GM18873 (cell line): ENCODE results near the gene UBE2G1.
"Not testable (repeated sequence)": the region's sequence is repeated elsewhere in the genome, so short reads cannot be mapped to it uniquely, and the experiment has no call there.

Experiments
- ATAC-seq: cut with Tn5 transposase; IDR thresholded peaks from one replicate; pipeline ENCODE4 v1.9.1; 2021; ENCODE audit warnings: mild to moderate bottlenecking, moderate library complexity, moderate number of reproducible peaks; ENCODE audit not compliant: unreplicated experiment, low FRiP score

Gene UBE2G1

DNA sequence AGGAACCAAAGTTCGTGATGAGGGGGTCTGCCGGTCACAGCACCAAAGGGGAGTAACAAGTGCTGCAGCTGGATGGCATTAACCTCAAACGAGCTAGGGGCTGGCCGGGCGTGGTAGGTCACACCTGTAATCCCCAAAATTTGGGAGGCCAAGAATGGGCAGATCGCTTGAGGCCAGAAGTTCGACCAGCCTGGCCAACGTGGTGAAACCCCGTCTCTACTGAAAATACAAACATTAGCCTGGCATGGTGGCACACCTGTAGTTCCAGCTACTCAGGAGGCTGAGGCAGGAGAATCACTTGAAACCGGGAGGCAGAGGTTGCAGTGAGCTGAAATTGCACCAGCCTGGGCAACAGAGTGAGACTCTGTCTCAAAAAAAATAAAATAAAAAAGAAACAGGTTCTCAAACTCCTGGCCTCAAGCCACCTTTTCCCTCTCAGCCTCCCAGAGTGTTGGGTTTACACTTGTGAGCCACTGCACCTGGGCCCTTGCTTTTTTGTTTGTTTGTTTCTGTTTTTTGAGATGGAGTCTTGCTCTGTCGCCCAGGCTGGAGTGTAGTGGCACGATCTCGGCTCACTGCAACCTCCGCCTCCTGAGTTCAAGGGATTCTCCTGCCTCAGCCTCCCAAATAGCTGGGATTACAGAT lies 9.4 kb upstream of the UBE2G1 start:
- ATAC-seq: not testable (repeated sequence)

- peak; percentile 62 for ATAC-seq
Measured at GRCh38 chr17:4375039-4375748, 8.7 kb upstream of the UBE2G1 start.

GRCh38 chr17:4369557-4370230 lies 3.2 kb upstream of the UBE2G1 start:
- ATAC-seq: no peak

GRCh38 chr17:4368341-4368740 lies 1.9 kb upstream of the UBE2G1 start:
- ATAC-seq: no peak

DNA sequence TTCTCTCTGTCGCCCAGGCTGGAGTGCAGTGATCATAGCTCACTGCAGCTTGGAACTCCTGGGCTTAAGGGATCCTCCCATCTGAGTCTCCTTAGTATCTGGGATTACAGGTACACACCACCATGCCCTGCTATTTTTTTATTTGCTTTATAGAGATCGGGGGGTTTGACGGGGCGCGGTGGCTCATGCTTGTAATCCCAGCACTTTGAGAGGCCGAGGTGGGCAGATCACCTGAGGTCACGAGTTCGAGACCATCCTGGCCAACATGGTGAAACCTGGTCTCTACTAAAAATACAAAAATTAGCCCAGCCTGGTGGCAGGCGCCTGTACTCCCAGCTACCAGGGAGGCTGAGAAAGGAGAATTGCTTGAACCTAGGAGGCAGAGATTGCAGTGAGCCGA lies 702 bp upstream of the UBE2G1 start:
- not testable (repeated sequence) for ATAC-seq

DNA sequence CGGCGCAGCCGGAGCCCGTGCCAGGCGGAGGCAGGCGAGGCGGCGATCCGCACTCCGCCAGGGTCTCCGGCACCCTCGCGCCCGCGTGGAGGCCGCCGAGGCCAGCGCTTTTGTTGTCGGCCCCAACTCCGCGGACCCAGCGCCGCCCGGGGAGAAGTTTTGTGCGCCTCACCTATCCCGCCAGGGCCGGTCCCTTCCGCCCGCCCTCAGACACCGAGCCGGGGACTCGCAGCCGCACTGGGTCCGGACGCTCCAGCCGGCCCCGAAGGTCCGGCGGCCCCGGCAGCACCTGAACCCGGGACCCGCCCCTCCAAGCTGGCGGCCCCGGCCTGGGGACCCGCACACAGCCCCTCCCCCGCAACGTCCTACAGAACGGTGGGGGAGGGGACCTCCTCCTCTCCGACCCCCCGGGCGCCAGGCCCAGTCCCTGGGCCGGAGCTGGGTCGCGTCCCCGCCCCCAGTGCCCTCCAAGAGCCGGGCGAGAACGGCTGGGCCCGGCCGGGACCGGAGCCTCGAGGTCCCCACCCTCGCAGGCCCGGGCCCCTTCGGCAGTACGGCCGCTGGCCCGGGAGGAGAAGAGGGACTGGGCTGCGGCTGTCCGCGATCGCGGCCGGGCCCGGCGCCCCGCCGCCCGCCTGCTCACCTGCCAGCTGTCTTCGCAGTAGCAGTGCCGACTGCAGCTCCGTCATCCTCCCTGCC lies 698 bp downstream of the UBE2G1 start:
- peak; percentile 19 for ATAC-seq

GRCh38 chr17:4365103-4365627 lies 1.3 kb downstream of the UBE2G1 start:
- ATAC-seq: peak; percentile 32

DNA sequence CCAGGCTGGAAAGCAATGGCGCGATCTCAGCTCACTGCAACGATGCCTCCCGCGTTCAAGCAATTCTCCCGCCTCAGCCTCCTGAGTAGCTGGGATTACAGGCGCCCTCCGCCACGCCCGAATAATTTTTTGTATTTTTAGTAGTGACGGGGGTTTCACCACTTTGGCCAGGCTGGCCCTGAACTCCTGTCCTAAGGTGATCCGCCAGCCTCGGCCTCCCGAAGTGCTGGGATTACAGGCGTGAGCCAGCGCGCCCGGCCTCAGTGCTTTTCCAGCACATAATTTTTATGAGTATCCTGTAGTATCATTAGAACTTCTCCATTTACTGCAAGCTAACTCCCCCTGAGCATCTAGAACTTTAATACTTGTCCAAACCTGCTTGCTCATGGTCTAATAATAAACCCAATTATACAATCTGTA lies 1.8 kb downstream of the UBE2G1 start:
- no peak for ATAC-seq

GRCh38 chr17:4362141-4362540 lies 4.3 kb downstream of the UBE2G1 start:
- no peak for ATAC-seq

- peak; percentile 66 for ATAC-seq
Measured at GRCh38 chr17:4358154-4358553, 8.3 kb downstream of the UBE2G1 start.

- ATAC-seq: no peak
Measured at GRCh38 chr17:4357671-4358070, 8.8 kb downstream of the UBE2G1 start.

DNA sequence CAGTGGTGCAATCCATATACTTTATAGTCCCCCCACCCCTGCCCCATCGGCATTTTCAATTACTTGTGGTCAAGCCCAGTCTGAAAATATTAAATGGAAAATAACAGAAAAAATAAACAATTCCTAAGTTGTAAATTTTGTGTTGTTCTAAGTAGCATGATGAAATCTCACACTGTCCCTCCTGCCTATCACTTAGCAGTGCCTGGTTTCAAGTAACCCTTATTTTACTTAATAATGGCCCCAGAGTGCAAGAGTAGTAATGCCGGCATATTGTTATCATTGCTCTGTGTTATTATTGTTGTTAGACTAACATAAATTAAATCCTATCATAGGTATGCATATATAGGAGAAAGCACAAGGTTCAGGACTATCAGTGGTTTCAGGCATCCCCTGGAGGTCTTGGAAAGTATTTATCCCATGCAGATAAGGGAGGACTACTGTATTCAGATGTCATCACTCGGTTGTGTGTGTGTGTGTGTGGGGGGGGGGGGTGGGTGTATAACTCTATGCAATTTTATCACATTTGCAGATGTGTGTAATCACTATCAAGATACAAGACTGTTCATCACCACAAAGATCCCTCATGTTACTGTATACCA lies 9.3 kb downstream of the UBE2G1 start:
- no peak for ATAC-seq

DNA sequence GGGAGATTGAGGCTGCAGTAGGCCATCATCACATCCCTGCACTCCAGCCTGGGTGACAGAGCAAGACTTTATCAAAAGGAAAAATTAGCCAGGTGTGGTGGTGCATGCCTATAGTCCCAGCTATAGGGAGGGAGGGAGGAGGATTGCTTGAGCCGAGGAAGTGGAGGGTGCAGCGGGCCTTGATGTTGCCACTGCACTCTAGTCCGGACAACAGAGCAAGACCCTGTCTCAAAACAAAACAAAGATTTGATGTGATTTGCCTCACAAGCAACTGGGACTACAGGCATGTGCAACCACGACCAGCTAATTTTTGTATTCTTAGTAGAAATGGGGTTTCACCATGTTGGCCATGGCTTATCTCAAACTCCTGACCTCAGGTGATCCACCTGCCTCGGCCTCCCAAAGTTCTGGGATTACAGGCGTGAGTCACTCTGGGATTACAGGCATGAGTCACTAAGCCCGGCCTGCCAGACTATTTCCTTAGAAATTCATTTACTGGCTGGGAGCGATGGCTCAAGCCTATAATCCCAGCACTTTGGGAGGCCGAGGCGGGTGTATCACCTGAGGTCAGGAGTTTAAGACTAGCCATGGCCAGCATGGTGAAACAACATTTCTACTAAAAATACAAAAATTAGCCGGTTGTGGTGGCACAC lies 11.5 kb downstream of the UBE2G1 start:
- ATAC-seq: no peak

DNA sequence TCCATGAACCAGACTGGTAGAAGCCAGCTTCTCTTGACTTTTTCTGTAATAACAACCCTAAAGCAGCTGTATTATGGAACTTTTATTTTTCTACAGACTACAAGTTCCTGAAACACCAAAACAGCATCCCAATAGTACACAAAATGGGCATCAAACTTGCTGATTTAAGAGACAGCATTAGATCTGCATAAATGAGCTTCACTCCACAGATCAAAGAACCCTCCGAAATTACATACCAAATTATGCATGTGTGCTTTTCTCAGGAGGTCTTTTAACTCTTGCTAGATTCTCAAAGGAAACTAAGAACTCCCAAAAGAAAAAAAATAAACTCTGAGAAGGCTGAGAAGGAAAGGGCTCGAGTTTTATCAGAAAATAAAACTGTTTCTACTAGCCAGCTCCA lies 12.3 kb downstream of the UBE2G1 start:
- ATAC-seq: no peak

DNA sequence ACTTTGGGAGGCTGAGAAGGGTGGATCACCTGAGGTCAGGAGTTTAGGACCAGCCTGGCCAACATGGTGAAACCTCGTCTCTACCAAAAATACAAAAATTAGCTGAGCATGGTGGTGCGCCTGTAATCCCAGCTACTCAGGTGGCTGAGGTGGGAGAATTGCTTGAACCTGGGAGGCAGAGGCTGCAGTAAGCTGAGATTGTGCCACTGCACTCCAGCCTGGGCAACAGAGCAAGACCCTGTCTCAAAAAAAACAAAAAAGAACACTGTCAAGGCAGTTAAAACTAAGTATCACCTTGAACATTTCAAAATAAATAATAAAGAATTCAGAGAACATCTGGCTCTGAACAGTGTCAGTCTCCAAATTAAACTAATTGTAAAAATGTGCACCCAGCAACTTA lies 16.3 kb downstream of the UBE2G1 start:
- not testable (repeated sequence) for ATAC-seq

GRCh38 chr17:4345581-4346252 lies 20.8 kb downstream of the UBE2G1 start:
- ATAC-seq: no peak

- ATAC-seq: no peak
Measured at GRCh38 chr17:4344926-4345325, 21.5 kb downstream of the UBE2G1 start.

DNA sequence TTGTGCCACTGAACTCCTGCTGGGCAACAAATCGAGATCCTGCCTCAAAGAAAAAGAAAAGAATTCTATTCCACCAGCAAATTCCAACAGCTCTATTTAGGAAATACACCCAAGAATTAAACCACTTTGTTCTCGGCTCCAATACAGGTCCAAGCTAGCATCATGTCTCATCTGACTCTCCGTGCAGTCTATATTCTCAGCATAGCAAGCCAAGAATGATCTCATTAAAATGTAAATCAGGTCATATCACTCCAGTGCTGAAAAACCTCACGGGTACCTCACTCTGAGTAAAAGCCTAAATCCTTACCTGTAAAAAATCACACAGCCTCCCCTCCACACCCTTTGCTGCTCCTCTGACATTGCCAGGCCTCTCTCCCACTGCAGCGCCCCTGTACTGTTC lies 23.9 kb downstream of the UBE2G1 start:
- no peak for ATAC-seq

GRCh38 chr17:4341616-4341977 lies 24.9 kb downstream of the UBE2G1 start:
- ATAC-seq: no peak
